HEK293 (cell line): ENCODE measurements around the gene BZW2.

Experiments
- BCL6B ChIP-seq: fragments of 450-650 bp; formaldehyde crosslinking; IDR thresholded peaks from 2 replicates; pipeline ENCODE4 v1.5.1; 2017; ENCODE audit warnings: missing biosample characterization, missing genetic modification characterization
- ELK4 ChIP-seq: IDR thresholded peaks from 2 replicates; pipeline ENCODE4 v1.6.1; 2011; ENCODE audit warnings: mild to moderate bottlenecking, low read depth, low read length, borderline replicate concordance
- KLF9 ChIP-seq: fragments of 450-650 bp; formaldehyde crosslinking; IDR thresholded peaks from 2 replicates; pipeline ENCODE4 v1.5.1; 2016; ENCODE audit warnings: missing biosample characterization, missing genetic modification characterization, low read depth
- SCRT1 ChIP-seq: fragments of 450-650 bp; formaldehyde crosslinking; IDR thresholded peaks from 2 replicates; pipeline ENCODE4 v1.5.1; 2016; ENCODE audit warnings: missing biosample characterization, missing genetic modification characterization, borderline replicate concordance
- SETDB1 ChIP-seq: IDR thresholded peaks from one replicate; pipeline ENCODE4 v1.6.1; 2017; ENCODE audit warnings: mild to moderate bottlenecking, low read length, moderate library complexity, mixed read lengths; ENCODE audit not compliant: insufficient read length
- TSHZ1 ChIP-seq: fragments of 450-650 bp; formaldehyde crosslinking; IDR thresholded peaks from 2 replicates; pipeline ENCODE4 v1.5.1; 2016; ENCODE audit warnings: missing biosample characterization, missing genetic modification characterization, borderline replicate concordance
- ZBTB48 ChIP-seq: fragments of 450-650 bp; formaldehyde crosslinking; IDR thresholded peaks from 2 replicates; pipeline ENCODE4 v1.5.1; 2016; ENCODE audit warnings: missing biosample characterization, missing genetic modification characterization
- ZBTB7A ChIP-seq: fragments of 450-650 bp; formaldehyde crosslinking; IDR thresholded peaks from 2 replicates; pipeline ENCODE4 v1.5.1; 2016; ENCODE audit warnings: low read depth, missing biosample characterization, missing genetic modification characterization
- ZFHX2 ChIP-seq: fragments of 450-650 bp; formaldehyde crosslinking; conservative IDR thresholded peaks from 2 replicates; pipeline ENCODE4 v1.5.1; 2016; ENCODE audit warnings: missing biosample characterization, missing genetic modification characterization
- ZFP41 ChIP-seq: fragments of 450-650 bp; formaldehyde crosslinking; IDR thresholded peaks from 2 replicates; pipeline ENCODE4 v1.5.1; 2016; ENCODE audit warnings: missing biosample characterization, missing genetic modification characterization, borderline replicate concordance
- ZNF114 ChIP-seq: fragments of 450-650 bp; formaldehyde crosslinking; IDR thresholded peaks from 2 replicates; pipeline ENCODE4 v1.5.0; 2017; ENCODE audit warnings: missing biosample characterization, missing genetic modification characterization
- ZNF148 ChIP-seq: fragments of 450-650 bp; formaldehyde crosslinking; IDR thresholded peaks from 2 replicates; pipeline ENCODE4 v1.5.0; 2017; ENCODE audit warnings: missing biosample characterization, missing genetic modification characterization, borderline replicate concordance
- ZNF157 ChIP-seq: fragments of 450-650 bp; formaldehyde crosslinking; IDR thresholded peaks from 2 replicates; pipeline ENCODE4 v1.5.1; 2016; ENCODE audit warnings: missing biosample characterization, missing genetic modification characterization
- ZNF169 ChIP-seq: fragments of 450-650 bp; formaldehyde crosslinking; IDR thresholded peaks from 2 replicates; pipeline ENCODE4 v1.5.1; 2016; ENCODE audit warnings: missing biosample characterization, missing genetic modification characterization
- ZNF2 ChIP-seq: fragments of 450-650 bp; formaldehyde crosslinking; IDR thresholded peaks from 2 replicates; pipeline ENCODE4 v1.5.1; 2016; ENCODE audit warnings: missing biosample characterization, missing genetic modification characterization
- ZNF223 ChIP-seq: fragments of 450-650 bp; formaldehyde crosslinking; IDR thresholded peaks from 2 replicates; pipeline ENCODE4 v1.5.1; 2016; ENCODE audit warnings: missing biosample characterization, missing genetic modification characterization
- ZNF23 ChIP-seq: fragments of 450-650 bp; formaldehyde crosslinking; IDR thresholded peaks from 2 replicates; pipeline ENCODE4 v1.5.1; 2016; ENCODE audit warnings: missing biosample characterization, missing genetic modification characterization, borderline replicate concordance
- ZNF239 ChIP-seq: fragments of 450-650 bp; formaldehyde crosslinking; IDR thresholded peaks from 2 replicates; pipeline ENCODE4 v1.5.1; 2016; ENCODE audit warnings: missing biosample characterization, missing genetic modification characterization
- ZNF335 ChIP-seq: fragments of 450-650 bp; formaldehyde crosslinking; conservative IDR thresholded peaks from 2 replicates; pipeline ENCODE4 v1.5.1; 2016; ENCODE audit warnings: missing biosample characterization, missing genetic modification characterization
- ZNF341 ChIP-seq: fragments of 450-650 bp; formaldehyde crosslinking; IDR thresholded peaks from 2 replicates; pipeline ENCODE4; 2016; ENCODE audit warnings: low read depth, missing biosample characterization, missing genetic modification characterization
- ZNF37A ChIP-seq: fragments of 450-650 bp; IDR thresholded peaks from 2 replicates; pipeline ENCODE4 v1.5.1; 2018; ENCODE audit warnings: missing biosample characterization, missing genetic modification characterization
- ZNF514 ChIP-seq: fragments of 450-650 bp; formaldehyde crosslinking; IDR thresholded peaks from 2 replicates; pipeline ENCODE4 v1.5.1; 2016; ENCODE audit warnings: missing biosample characterization, missing genetic modification characterization
- ZNF585B ChIP-seq: fragments of 450-650 bp; formaldehyde crosslinking; IDR thresholded peaks from 2 replicates; pipeline ENCODE4 v1.5.1; 2016; ENCODE audit warnings: missing biosample characterization, missing genetic modification characterization
- ZNF596 ChIP-seq: fragments of 450-650 bp; IDR thresholded peaks from 2 replicates; pipeline ENCODE4 v1.5.0; 2018; ENCODE audit warnings: missing biosample characterization, mild to moderate bottlenecking, missing genetic modification characterization, moderate library complexity
- ZNF664 ChIP-seq: fragments of 450-650 bp; formaldehyde crosslinking; IDR thresholded peaks from 2 replicates; pipeline ENCODE4 v1.5.1; 2016; ENCODE audit warnings: missing biosample characterization, missing genetic modification characterization
- ZNF777 ChIP-seq: fragments of 450-650 bp; formaldehyde crosslinking; IDR thresholded peaks from 2 replicates; pipeline ENCODE4 v1.5.1; 2017; ENCODE audit warnings: missing biosample characterization, missing genetic modification characterization, borderline replicate concordance
- ZNF792 ChIP-seq: fragments of 450-650 bp; formaldehyde crosslinking; IDR thresholded peaks from 2 replicates; pipeline ENCODE4 v1.5.1; 2016; ENCODE audit warnings: missing biosample characterization, missing genetic modification characterization
- ZSCAN18 ChIP-seq: fragments of 450-650 bp; formaldehyde crosslinking; IDR thresholded peaks from 2 replicates; pipeline ENCODE4 v1.5.1; 2016; ENCODE audit warnings: missing biosample characterization, missing genetic modification characterization
- TF ChIP-seq, protein P1 (sequence below): fragments of 450-650 bp; formaldehyde crosslinking; optimal IDR thresholded peaks from 2 replicates; pipeline ENCODE3; 2016; ENCODE audit warnings: missing biosample characterization, mild to moderate bottlenecking, missing genetic modification characterization

BZW2 gene

DNA sequence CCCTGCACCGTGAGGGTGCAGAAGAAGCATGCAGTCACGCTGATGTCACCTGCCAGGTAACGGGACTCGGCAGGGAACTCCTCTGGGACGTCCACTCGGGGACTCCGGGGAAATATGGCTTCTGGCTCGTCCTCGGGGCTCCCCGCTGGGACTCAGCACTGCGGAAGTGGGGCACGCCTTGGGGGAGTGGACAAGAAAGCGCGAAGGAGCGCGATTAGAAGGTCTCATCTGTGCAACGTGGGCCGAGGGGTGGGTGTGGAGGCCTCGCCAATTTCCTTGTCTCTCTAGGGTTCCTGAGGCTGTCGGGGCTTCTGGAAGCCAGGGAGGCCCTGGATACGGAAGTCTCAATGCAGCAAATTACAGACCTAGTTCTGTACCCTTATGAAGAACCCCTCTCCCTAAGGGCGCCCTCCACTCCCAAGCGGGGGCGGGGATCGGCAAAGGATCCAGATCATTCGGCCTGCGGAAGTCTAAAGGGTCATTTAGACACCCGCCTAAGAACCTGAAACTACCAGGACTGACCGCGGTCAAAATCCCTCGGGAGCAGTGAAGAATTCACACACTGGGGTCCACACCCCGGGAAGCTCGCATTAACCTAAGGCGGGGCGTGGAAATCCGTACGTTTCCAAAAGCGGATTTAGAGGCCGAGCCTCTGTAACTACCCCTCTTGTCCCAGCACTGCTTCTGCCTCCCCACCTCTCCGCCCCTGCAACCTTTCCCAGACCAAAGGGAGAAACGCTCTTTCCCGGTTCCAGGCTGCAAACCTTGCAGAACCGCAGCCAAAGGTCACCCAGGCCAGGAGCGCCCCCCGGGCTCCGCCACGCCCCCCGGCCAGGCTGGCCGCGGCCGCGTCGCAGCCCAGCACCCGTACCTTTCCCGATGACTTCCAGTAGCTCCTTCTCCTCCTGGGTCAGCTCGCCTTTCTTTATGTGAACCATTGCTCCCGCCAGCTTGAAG lies 1.1 kb upstream of the BZW2 start (continued):
- no peak for TF ChIP-seq ZNF585B (tag by site-specific recombination)
- TF ChIP-seq ZNF157 (tag by site-specific recombination) = no peak
- TF ChIP-seq, protein P1, sequence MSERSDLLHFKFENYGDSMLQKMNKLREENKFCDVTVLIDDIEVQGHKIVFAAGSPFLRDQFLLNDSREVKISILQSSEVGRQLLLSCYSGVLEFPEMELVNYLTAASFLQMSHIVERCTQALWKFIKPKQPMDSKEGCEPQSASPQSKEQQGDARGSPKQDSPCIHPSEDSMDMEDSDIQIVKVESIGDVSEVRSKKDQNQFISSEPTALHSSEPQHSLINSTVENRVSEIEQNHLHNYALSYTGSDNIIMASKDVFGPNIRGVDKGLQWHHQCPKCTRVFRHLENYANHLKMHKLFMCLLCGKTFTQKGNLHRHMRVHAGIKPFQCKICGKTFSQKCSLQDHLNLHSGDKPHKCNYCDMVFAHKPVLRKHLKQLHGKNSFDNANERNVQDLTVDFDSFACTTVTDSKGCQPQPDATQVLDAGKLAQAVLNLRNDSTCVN (tag by site-specific recombination) = peak; percentile 53
- no peak for TF ChIP-seq ZNF148
- no peak for TF ChIP-seq ZNF2
- TF ChIP-seq ZBTB48 (tag by site-specific recombination) = peak; percentile 59; the same call in 1 of the 2 replicates
- TF ChIP-seq ZNF114 (tag by site-specific recombination) = no peak
- TF ChIP-seq ZNF335 (tag by site-specific recombination) = peak; percentile 47
- TF ChIP-seq ZNF37A (tag by site-specific recombination) = no peak
- TF ChIP-seq ZNF239 (tag by site-specific recombination) = no peak
- no peak for TF ChIP-seq SETDB1
- TF ChIP-seq ZNF596 (tag by site-specific recombination) = no peak
- no peak for TF ChIP-seq ZNF23
- no peak for TF ChIP-seq ZNF514
- peak; percentile 84 for TF ChIP-seq KLF9 (tag by site-specific recombination)
- TF ChIP-seq ZFHX2 = peak; percentile 69
- no peak for TF ChIP-seq ZFP41 (tag by site-specific recombination)
- TF ChIP-seq ZNF777 (tag by site-specific recombination) = no peak
- no peak for TF ChIP-seq ZNF223 (tag by site-specific recombination)
- TF ChIP-seq ELK4 = no peak
- no peak for TF ChIP-seq ZSCAN18 (tag by site-specific recombination)
- TF ChIP-seq ZNF664 (tag by site-specific recombination) = no peak
- TF ChIP-seq BCL6B (tag by site-specific recombination) = no peak
- no peak for TF ChIP-seq TSHZ1 (tag by site-specific recombination)
- TF ChIP-seq ZNF792 (tag by site-specific recombination) = no peak
- no peak; the same call in 1 of the 2 replicates for TF ChIP-seq ZNF341 (tag by site-specific recombination)
- no peak for TF ChIP-seq ZBTB7A (tag by site-specific recombination)
- no peak for TF ChIP-seq SCRT1 (tag by site-specific recombination)
- TF ChIP-seq ZNF169 = no peak
